HG03442 (cell line): ENCODE results near the gene ATP5F1C.
"Not testable (repeated sequence)": the region's sequence is repeated elsewhere in the genome, so short reads cannot be mapped to it uniquely, and the experiment has no call there.

Source experiments
- ATAC-seq: cut with Tn5 transposase; IDR thresholded peaks from one replicate; pipeline ENCODE4 v1.9.1; 2021; ENCODE audit warnings: mild to moderate bottlenecking, moderate library complexity; ENCODE audit not compliant: unreplicated experiment

The ATP5F1C gene

GRCh38 chr10:7787857-7788638 is at the start of gene ATP5F1C, which contains the start of gene KIN:
Gene ATP5F1C, plus strand, starts transcription at chr10:7788177. Its CDS starts 31 bp downstream, at chr10:7788208.
Gene KIN, minus strand, starts transcription at chr10:7787993. Its CDS starts 60 bp downstream, at chr10:7787933.
- ATAC-seq, result peak; percentile 93

- ATAC-seq, result no peak
Observed at GRCh38 chr10:7738536-7739407, 49.2 kb upstream of the ATP5F1C start.

GRCh38 chr10:7744307-7744706 is 43.7 kb upstream of the ATP5F1C start:
- no peak for ATAC-seq

- not testable (repeated sequence) for ATAC-seq
Observed at GRCh38 chr10:7748637-7749036, 39.3 kb upstream of the ATP5F1C start.

- no peak for ATAC-seq
Observed at GRCh38 chr10:7750222-7750621, 37.8 kb upstream of the ATP5F1C start.

- ATAC-seq, result no peak
Observed at GRCh38 chr10:7752251-7752650, 35.7 kb upstream of the ATP5F1C start.

- no peak for ATAC-seq
Observed at GRCh38 chr10:7755103-7755502, 32.9 kb upstream of the ATP5F1C start.

- ATAC-seq, result peak; percentile 54
Observed at GRCh38 chr10:7756360-7756992, 31.5 kb upstream of the ATP5F1C start.

- ATAC-seq, result no peak
Observed at GRCh38 chr10:7763929-7764328, 24.0 kb upstream of the ATP5F1C start.

GRCh38 chr10:7766241-7766640 is 21.7 kb upstream of the ATP5F1C start:
- no peak for ATAC-seq

GRCh38 chr10:7767209-7767608 is 20.8 kb upstream of the ATP5F1C start:
- no peak for ATAC-seq

GRCh38 chr10:7768417-7768816 is 19.6 kb upstream of the ATP5F1C start:
- no peak for ATAC-seq

- ATAC-seq, result no peak
Observed at GRCh38 chr10:7773845-7774801, 13.9 kb upstream of the ATP5F1C start.

GRCh38 chr10:7776777-7777176 is 11.2 kb upstream of the ATP5F1C start:
- ATAC-seq, result no peak

- ATAC-seq, result not testable (repeated sequence)
Observed at GRCh38 chr10:7782194-7782593, 5.8 kb upstream of the ATP5F1C start.

- ATAC-seq, result no peak
Observed at GRCh38 chr10:7786430-7786829, 1.5 kb upstream of the ATP5F1C start.

- peak; percentile 4 for ATAC-seq
Observed at GRCh38 chr10:7787150-7787856, 674 bp upstream of the ATP5F1C start.

- peak; percentile 12 for ATAC-seq
Observed at GRCh38 chr10:7788639-7789286, 786 bp downstream of the ATP5F1C start.

GRCh38 chr10:7789390-7789789 is 1.4 kb downstream of the ATP5F1C start:
- ATAC-seq, result no peak
